ENCODE measurements around the gene HLCS.
"Not testable (repeated sequence)": the region's sequence is repeated elsewhere in the genome, so short reads cannot be mapped to it uniquely, and the experiment has no call there.

Gene HLCS

DNA sequence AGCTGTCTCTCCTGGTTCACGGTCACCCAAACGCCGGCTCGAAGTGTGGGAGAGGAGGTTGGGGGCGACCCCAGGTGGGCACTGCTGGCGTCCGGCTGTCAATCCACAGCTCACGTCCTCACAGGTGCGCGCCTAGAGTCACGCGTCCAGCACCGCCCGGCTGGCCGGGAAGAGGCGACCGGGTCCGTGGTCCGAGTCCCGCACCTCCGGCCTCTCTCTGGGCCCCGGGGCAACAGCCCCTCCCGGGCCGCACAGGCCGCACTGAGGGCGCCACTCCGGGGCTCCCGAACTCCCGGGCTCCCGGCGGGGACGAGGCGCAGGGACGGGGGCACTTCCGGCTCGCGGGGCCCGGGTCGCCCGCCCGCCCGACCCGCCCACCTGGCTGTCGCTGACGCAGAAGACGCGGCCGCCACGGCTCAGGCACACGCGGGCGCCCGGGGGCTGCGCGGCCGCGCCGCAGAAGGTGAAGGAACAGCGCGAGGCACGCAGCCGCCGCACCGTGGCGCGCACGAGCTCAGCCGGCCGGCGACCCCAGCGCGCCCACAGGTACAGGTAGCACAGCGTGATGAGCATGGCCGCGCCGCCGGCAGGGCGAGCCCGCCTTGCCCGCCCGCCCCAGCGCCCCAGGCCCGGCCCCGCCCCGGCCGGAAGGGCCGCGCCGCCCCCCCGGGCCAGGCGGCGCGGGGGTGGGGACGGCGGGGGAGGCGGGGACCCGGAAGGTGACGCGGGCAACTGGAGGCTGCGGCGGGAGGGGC, at the start of gene HLCS:
HLCS (minus strand) TSS at position 604 of the 755 bp plus-strand sequence; CDS start at position 573, 31 bp downstream.
- peak in 2 of 3 experiments; percentile 50 to 72 for DNase-seq (ENCODE audit: low read depth in 2 of 3, low spot score in 2 of 3)

- DNase-seq (ENCODE audit: low read depth in 2 of 3, low spot score in 2 of 3): peak; percentile 47 to 69 (median 63)
Observed at GRCh38 chr21:37009740-37010341, 43.4 kb upstream of the HLCS start.

GRCh38 chr21:37008724-37009123, 42.3 kb upstream of the HLCS start:
- no peak for DNase-seq (ENCODE audit: low read depth in 2 of 3, low spot score in 2 of 3)

GRCh38 chr21:37006486-37007291, 40.2 kb upstream of the HLCS start, which contains the start of gene RIPPLY3:
Gene RIPPLY3, plus strand, starts transcription at chr21:37006702. Its CDS starts 71 bp downstream, at chr21:37006773.
- no peak for DNase-seq (ENCODE audit: low read depth in 2 of 3, low spot score in 2 of 3)

- DNase-seq (ENCODE audit: low read depth in 2 of 3, low spot score in 2 of 3): no peak
Observed at GRCh38 chr21:37005548-37006485, 39.3 kb upstream of the HLCS start.

GRCh38 chr21:37003917-37004316, 37.4 kb upstream of the HLCS start:
- DNase-seq (ENCODE audit: low read depth in 2 of 3, low spot score in 2 of 3): not testable (repeated sequence)

DNA sequence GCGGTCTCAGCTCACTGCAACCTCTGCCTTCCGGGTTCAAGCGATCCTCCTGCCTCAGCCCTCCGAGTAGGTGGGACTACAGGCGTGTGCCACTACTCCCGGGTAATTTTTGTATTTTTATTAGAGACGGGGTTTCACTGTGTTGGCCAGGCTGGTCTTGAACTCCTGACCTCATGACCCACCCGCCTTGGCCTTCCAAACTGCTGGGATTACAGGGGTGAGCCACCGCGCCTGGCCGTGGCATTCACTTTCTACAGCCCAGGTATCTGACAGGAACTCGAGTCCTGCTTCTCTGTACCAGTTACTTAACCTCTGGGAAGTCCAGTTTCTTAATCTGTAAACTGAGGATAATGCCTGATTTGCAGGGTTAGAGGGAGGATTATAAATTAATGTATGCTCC, 36.4 kb upstream of the HLCS start:
- DNase-seq (ENCODE audit: low read depth in 2 of 3, low spot score in 2 of 3): not testable (repeated sequence)

GRCh38 chr21:37001441-37001840, 35.0 kb upstream of the HLCS start:
- DNase-seq (ENCODE audit: low read depth in 2 of 3, low spot score in 2 of 3): no peak

GRCh38 chr21:37000381-37000780, 33.9 kb upstream of the HLCS start:
- no peak for DNase-seq (ENCODE audit: low read depth in 2 of 3, low spot score in 2 of 3)

DNA sequence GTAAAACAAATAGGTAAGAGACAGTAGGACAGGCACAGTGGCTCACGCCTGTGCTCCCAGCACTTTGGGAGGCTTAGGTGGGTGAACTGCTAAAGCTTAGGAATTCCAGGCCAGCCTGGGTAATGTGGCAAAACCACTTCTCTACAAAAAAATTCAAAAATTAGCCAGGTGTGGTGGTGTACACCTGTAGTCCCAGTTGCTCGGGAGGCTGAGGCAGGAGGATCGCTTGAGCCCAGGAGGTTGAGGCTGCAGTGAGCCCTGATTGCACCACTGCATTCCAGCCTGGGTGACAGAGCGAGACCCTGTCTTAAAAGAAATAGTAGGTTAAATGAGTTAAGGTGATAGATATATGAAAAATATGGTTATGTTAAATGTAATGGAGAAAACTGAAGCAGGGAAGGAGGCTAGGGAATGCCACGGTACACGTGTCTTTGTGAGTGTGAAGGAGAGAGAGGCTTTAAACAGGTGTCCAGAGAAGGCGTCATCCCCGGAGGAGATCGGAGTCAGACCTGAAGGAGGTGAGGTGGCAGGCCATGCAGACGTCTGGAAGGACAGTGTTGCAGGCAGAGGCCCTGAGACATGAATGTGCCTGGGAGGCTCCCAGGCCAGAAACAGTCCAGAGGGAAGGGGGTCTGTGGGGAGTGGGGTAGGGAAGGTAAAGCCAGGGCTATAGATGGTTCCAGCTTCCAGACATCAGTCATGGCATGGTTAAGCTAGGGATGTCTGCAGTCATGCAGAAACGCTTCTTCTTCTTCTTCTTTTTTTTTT, 32.8 kb upstream of the HLCS start:
- DNase-seq (ENCODE audit: low read depth in 2 of 3, low spot score in 2 of 3): no peak

DNA sequence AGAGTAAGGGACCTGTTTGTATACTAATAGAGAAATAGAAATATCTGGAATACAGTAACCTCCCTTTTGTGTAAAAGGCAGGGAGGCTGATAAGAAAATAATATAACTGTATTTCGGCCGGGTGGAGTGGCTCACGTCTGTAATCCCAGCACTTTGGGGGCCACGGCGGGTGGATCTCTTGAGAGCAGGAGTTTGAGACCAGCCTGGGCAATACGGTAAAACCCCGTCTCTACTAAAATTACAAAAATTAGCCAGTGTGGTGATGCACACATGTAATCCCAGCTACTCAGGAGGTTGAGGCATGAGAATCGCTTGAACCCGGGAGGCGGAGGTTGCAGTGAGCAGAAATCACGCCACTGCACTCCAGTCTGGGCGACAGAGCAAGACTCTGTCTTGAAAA, 28.8 kb upstream of the HLCS start:
- DNase-seq (ENCODE audit: low read depth in 2 of 3, low spot score in 2 of 3): not testable (repeated sequence)

DNA sequence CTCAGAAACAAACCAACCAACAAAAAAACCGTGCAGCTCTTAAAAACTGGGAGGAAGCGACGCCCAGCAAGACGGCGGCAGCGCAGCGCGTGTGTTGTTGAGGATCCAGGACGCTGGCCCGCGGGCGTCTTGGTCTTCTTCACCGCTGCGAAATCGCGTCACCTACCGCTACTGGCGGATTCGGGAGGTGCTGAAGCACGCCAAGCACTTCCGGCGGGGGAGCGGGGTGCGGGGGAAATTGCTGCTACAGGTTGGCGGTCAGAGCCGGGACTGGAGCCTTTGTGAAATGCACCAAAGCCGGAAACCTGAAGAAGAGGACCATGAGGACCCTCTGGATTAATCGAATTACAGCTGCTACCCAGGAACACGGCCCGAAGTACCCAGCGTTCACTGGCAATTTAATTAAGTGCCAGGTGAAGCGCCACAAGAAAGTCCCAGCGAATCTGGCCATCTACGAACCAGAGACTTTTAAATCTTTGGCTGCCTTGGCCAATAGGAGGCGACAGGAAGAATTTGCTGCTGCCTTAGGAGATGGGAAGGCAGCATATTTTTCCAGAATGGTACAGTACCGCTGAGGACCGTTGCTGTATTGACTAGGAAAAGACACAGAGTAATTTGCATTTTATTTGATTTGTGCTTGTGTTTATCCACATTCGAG, 28.2 kb upstream of the HLCS start:
- DNase-seq (ENCODE audit: low read depth in 2 of 3, low spot score in 2 of 3): no peak

DNA sequence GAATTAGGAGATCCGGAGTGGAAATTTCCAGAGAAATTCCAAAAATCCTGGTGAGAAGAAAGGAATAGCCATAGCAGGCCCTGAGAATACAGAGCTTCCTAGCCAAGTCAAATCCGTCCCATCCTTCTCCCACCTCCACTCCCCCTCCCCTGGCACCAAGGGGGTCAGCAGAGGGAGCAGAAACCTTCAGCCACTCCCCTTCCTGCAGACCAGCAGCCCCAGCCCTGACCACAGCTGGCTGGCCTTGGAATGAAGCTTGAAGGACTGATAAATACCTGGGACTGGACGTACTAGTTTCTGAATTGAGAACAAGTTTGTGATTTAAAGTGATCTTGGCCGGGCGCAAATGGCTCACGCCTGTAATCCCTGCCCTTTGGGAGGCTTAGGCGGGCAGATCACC, 26.2 kb upstream of the HLCS start:
- DNase-seq (ENCODE audit: low read depth in 2 of 3, low spot score in 2 of 3): no peak

GRCh38 chr21:36990508-36991205, 24.2 kb upstream of the HLCS start:
- DNase-seq (ENCODE audit: low read depth in 2 of 3, low spot score in 2 of 3): no peak

DNA sequence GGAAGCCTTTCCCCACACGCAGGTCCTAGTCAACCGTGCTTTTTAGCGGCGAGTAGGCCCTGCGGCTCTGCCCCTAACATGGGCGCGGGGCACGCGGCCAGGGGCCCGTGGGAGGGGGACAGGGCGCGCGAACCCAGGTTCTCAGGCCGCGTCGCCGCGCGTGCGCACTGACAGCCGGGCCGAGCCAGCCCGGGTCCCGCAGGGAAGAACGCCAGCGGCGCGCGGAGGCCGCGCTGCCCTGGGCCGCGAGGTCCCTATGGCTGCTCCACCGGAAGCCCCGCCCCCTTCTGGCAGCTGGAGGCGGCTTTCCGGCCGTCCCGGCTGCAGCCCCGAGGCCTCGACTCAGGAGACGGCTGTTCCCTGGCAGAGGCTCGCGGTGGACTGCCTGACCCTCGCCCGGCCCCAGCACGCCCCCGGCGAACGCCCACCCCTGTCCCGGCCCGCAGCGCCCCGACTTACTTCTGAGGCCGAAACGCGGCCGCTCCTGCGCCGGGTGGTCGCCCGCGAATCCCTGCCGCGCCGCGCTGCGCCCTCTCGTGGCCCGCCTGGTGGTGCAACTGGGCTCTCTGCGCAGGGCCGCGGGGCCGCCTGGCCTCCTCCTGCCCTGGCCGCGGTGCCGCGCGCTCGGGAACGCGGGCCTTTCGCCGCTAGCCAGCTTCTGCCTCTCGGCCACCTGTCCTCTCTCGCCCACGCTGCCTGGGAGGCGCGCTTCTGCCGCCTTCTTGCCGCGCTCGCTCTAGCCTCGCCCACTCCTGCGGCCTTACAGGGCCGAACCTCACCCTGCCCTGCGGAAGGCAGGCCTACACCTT, 23.4 kb upstream of the HLCS start:
- DNase-seq (ENCODE audit: low read depth in 2 of 3, low spot score in 2 of 3): peak; percentile 71 to 93 (median 80)

DNA sequence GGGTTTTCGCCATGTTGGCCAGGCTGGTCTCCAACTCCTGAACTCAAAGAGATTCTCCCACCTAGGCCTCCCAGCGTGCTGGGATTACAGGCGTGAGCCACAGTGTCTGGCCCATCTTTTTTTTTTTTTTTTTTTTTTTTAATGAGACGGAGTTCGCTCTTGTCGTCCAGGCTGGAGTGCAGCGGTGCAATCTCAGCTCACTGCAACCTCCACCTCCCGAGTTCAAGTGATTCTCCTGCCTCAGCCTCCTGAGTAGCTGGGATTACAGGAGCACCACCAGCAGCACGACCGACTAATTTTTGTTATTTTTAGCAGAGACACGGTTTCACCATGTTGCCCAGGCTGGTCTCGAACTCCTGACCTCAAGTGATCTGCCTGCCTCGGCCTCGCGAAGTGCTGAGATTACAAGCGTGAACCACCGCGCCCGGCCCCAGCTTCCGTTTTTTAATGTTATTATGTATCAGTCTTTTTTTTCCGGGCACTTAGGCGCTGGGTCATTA, 22.8 kb upstream of the HLCS start:
- not testable (repeated sequence) for DNase-seq (ENCODE audit: low read depth in 2 of 3, low spot score in 2 of 3)

DNA sequence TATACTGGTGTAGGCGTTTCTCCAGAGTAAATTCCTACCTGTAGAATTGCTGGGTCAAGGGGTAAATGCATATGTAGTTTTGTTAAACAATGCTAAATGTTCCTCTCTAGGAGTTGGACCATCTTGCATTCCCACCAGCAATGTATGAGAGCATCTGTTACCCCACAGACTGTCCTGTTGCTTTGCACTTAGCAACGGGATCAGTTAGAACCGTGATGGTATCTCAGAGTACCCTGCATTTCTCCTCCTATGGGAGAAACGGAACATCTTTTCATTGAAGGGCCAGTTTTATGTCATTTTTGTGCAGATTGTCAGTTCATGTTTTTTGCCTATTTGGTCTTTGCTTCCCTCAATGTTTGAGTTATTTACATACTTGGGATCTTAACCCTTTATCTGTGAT, 22.1 kb upstream of the HLCS start:
- no peak for DNase-seq (ENCODE audit: low read depth in 2 of 3, low spot score in 2 of 3)

- no peak for DNase-seq (ENCODE audit: low read depth in 2 of 3, low spot score in 2 of 3)
Observed at GRCh38 chr21:36987845-36988244, 21.4 kb upstream of the HLCS start.
